ENCODE measurements around the gene NME9. TPM values are rescaled to one million over a fixed set of nuclear protein-coding genes. Genes with fewer than 3 reads are reported as not detected.
A peak's percentile ranks its signal among the peaks of the same experiment; 100 is the strongest.

Gene NME9
- total RNA-seq, 4 donors from 2014 or later = 0.40 TPM; not detected in 3

DNA sequence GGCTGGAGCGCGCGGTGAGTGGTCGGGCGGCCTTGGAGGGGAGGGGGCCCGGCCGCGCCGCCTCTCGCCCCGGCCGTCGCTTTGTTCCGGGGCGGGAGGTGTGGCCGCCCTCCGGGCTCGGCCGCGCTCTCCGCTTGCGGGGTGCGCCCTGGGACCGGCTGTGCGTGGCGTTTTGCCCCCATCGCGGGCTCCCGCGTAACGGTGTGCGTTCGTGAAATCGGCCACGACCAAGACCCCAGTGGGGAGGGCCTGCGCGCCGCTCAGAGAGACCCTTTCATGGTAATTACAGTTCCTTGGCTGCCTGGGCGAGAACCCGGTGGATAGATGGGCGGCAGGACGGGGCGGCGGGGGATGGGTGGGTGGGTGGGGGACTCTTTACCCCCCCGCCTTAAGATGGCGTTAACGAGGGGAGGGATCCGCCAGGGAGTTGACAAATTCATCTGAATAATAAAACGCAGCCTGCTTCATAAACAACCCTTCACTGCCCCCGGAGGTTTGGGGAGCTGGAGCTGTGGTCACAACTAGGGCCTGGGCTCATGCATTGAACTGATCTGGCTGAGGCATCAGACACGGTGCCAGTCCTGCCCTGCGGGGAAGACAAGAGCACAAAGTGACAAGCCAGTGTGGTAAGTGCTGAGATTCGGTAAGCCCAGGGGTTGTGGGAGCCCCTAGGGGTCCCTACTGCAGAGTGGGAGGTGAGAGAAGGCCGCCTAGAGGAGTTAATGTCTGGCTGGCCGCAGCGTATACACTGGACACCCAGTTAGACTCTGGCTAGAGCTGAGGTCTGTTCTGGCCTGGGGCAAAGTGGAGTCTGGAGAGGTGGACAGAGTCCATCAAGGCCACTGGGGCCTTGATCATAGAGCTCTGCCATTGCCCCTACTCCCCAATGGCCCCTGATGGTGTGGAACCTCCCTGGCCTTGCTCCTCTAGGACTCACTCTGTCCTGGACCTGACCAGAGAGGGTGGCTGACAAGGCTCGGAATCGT lies 19.4 kb upstream of the NME9 start:
- H3K27ac ChIP-seq (replicated peaks in 1 of 4) = peak overlapping the region; percentile 91 to 96 (median 94)
- no peaks in the 10 kb centered on the region for H3K27me3 ChIP-seq
- 14% methylated on average over 9 of the region's 58 CpGs for WGBS
- H3K9me3 ChIP-seq = no peaks in the 10 kb centered on the region
- no peak for DNase-seq (ENCODE audit: extremely low spot score)
- H3K36me3 ChIP-seq = no peaks in the 10 kb centered on the region
- intact Hi-C loops (cut with DNase I) = loop anchor here (5.0 kb wide), 1 partner anchor 43 kb away; no protein-coding TSS in a partner anchor
- H3K4me1 ChIP-seq = peaks cover 15 to 40% (median 36%) of the 10 kb centered on the region in 4 donors
- no peak for TF ChIP-seq EP300 (IDR thresholded peaks at IDR 0.05)
- TF ChIP-seq POLR2AphosphoS5 (IDR thresholded peaks at IDR 0.05) = no peak
- TF ChIP-seq CTCF (IDR thresholded peaks at IDR 0.05) = no peak
- TF ChIP-seq POLR2A (IDR thresholded peaks at IDR 0.05; ENCODE audit: low read depth) = no peak
- peak overlapping the region; percentile 75 to 97 (median 88) for H3K4me3 ChIP-seq

DNA sequence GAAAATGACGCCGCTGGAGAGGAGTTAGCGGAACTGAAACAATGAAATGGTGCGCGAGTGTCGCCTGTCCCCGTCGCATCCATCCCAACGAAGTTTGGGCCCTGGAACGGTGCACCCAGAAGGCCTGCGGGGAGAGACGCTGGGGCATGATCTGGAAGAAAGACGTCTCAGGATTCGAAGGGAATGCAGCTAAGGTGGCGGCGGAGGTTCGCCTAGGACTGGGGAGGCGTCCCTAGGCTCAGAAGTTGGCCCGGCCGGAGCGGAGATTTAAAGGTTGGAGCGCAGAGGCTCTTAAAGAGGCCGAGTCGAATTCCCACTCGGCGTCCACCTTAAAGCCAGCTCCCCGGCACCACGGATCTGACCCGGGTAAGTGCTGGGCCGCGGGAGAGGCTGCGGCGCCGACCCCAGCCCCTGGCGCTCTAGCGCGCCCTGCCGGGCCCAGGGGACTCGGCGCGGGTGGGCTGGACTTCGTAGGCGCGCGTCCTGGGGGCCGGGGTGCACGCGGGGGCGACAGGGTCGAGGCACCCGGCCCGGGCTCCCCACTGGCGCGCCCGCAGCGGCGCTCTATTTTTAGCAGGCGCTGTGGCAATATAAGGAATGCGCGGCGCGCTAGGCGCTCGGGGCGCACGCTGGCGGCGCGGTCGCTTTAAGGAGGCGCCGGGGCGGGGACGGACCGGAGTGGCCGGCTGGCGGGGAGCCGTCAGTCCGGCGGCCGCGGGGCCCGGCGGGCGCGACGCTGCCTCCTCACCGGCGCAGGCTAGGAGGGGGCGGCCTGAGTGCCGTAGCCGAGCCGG lies 18.5 kb upstream of the NME9 start, which contains the start of gene MRAS:
Gene MRAS (plus strand): TSS at position 620 of the 794 bp plus-strand sequence. CDS start 24,305 bp downstream, outside the sequence.
- no peak for DNase-seq (ENCODE audit: extremely low spot score)
- Histone ChIP-seq H3K4me3 (peak within 1 kb of the TSS; percentile 75 to 97 (median 88)), H3K27ac (replicated peaks in 1 of 4) (peak within 1 kb of the TSS; percentile 91 to 96 (median 94)), H3K9me3 (no peaks in the 10 kb centered on the region), H3K36me3 (no peaks in the 10 kb centered on the region), H3K27me3 (no peaks in the 10 kb centered on the region), H3K4me1 (peaks cover 9 to 40% (median 36%) of the 10 kb centered on the region in 4 donors)
- intact Hi-C loops (cut with DNase I) = loop anchor here (5.0 kb wide), 1 partner anchor 44 kb away; no protein-coding TSS in a partner anchor
- TF ChIP-seq EP300 (IDR thresholded peaks at IDR 0.05) = no peak
- TF ChIP-seq CTCF (IDR thresholded peaks at IDR 0.05) = peak; percentile 29 to 46 (median 39)
- peak; percentile 7 for TF ChIP-seq POLR2A (IDR thresholded peaks at IDR 0.05; ENCODE audit: low read depth)
- TF ChIP-seq POLR2AphosphoS5 (IDR thresholded peaks at IDR 0.05) = peak; percentile 51 to 77
- WGBS = 1% methylated on average over 55 of the region's 93 CpGs

DNA sequence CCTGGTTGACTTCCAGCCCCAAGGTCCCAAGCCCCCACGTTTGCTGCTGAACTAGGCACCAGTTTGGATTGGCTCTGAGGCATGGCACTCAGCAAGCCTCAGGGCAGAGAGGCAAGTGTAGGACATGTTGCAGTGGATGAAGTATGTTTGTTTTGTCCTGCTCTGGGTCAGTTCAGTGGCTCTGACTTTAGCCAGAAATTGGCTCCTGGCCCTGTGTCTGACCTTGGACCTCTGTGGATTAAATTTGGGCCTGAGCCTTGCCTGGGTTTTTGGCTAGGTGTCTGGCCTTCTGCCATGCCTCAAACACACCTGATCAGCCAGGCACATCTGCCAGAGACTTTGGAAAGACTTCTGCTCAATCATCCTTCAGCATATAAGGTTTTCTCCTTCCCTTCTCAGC lies 15.1 kb upstream of the NME9 start:
- Histone ChIP-seq H3K36me3 (no peaks in the 10 kb centered on the region), H3K9me3 (no peaks in the 10 kb centered on the region), H3K4me1 (peaks cover 5 to 15% (median 14%) of the 10 kb centered on the region in 4 donors), H3K27me3 (no peaks in the 10 kb centered on the region), H3K4me3 (no peak overlapping the region), H3K27ac (replicated peaks in 1 of 4) (no peak overlapping the region)
- WGBS = no CpG with 5 or more reads among the region's 1 CpG
- intact Hi-C loops (cut with DNase I) = loop anchor here (5.0 kb wide), 1 partner anchor 48 kb away; no protein-coding TSS in a partner anchor
- no peak for TF ChIP-seq POLR2A (IDR thresholded peaks at IDR 0.05; ENCODE audit: low read depth)
- no peak for TF ChIP-seq POLR2AphosphoS5 (IDR thresholded peaks at IDR 0.05)
- no peak for TF ChIP-seq CTCF (IDR thresholded peaks at IDR 0.05)
- TF ChIP-seq EP300 (IDR thresholded peaks at IDR 0.05) = no peak
- no peak for DNase-seq (ENCODE audit: extremely low spot score)

DNA sequence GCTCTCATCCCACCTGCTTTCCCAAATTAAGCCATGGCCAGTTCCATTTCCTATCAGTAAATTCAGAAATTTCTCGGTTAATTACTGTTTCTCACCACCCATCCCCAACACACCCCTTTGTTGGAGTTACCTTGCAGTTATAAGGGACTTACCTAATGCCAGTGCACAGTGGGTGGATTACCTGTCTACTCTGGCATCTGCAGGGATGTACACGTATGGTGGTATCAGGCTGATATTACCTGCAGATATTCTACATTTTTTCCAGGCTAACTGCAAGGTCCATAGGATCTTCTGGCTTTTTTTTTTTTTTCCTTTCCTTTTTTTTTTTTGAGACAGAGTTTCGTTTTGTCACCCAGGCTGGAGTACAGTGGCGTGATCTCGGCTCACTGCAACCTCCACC lies 10.9 kb upstream of the NME9 start:
- H3K9me3 ChIP-seq = no peaks in the 10 kb centered on the region
- no peaks in the 10 kb centered on the region for H3K36me3 ChIP-seq
- TF ChIP-seq POLR2A (IDR thresholded peaks at IDR 0.05; ENCODE audit: low read depth) (no peak), EP300 (IDR thresholded peaks at IDR 0.05) (no peak), CTCF (IDR thresholded peaks at IDR 0.05) (no peak), POLR2AphosphoS5 (IDR thresholded peaks at IDR 0.05) (no peak)
- no peaks in the 10 kb centered on the region for H3K27me3 ChIP-seq
- intact Hi-C loops (cut with DNase I) = no loop called here
- H3K4me3 ChIP-seq = no peak overlapping the region
- no peak for DNase-seq (ENCODE audit: extremely low spot score)
- 89% methylated on average over 5 of the region's 5 CpGs for WGBS
- H3K27ac ChIP-seq (replicated peaks in 1 of 4) = no peak overlapping the region
- H3K4me1 ChIP-seq = no peaks in the 10 kb centered on the region

All from esophagus muscularis mucosa (tissue), 4 donors.